GM18858 (cell line): ENCODE data around the gene EBF3.

Experiments used
- ATAC-seq: cut with Tn5 transposase; IDR thresholded peaks from one replicate; pipeline ENCODE4 v1.9.1; 2021; ENCODE audit not compliant: unreplicated experiment

EBF3 gene

DNA sequence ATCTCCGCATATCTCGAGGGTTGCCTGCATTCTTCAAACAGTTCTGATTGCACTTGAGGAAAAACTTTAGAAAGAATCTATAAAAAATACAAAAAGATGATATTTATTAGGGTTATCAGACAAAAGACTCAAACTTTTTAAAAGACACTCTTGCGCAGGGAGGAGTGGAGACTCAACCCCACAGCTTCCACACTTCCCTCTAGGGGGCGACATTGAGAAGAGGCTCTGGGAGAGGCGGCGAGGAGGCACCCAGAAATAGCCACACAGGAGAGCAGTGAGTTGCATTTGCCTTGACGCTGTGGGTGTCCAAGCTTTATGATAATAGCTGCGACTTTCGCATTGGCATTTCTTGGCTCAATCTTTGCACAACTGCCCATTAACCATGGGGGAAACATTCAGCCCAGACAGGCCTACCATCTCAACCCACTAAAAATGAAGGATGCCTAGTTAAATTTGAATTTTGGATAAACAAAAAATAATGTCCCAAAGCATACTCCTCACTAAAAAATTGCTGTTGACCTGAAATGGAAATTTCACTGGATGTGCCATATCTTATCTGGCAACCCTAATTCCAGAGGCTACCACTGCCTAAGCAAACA, 86.2 kb downstream of the EBF3 start:
- no peak for ATAC-seq

DNA sequence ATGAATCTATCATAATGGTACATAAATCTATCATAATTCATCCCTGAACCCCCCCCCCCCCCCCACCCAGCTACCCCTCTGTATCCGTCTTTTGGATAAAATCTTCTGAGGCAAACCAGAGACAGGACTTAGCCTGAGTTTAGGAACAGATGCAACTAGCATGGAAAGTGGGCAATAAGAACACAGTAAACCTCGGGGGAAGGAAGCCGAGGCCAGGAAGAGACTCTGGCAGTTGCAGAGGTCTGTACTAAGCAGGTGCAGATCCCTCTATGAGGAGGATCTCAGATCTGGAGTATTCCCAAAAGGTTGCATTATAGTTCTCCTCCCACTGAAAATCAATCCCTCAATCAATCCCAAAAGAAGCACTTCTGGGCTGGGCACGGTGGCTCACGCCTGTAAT, 87.2 kb downstream of the EBF3 start:
- ATAC-seq: no peak

DNA sequence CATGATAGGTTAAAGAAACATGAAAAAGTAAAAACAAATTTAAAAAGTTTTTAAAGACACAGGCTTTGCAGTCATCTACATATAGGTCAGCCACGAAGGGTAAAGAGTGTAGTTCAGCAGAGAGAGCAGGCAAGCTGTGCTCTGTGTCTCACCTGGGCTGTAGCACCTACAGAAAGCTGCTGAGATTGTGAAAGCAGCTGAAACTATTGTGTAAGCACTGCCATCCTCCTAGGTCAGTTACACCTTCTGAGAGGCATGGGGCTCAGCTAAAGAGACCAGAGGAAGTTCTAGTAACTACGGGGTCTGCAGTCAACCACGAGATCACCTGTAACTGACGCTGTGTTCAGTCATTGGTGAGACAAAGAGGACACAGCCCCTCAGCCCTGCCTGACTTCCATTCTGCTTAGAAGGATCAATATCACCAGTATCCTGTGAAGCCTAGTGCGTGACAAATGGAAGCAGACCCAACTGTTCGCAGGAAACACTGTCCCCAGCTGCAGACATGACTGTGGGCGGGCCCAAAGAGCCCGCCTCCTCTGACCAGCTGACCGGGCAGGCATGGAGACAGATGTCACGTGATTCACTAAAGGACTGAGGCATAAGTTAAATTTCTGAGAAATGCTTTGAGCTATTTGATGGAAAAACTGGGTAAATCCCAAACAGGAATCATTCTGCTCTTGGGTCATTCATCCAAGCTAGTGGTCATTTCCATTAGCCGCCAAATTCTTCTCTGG, 87.9 kb downstream of the EBF3 start:
- no peak for ATAC-seq

DNA sequence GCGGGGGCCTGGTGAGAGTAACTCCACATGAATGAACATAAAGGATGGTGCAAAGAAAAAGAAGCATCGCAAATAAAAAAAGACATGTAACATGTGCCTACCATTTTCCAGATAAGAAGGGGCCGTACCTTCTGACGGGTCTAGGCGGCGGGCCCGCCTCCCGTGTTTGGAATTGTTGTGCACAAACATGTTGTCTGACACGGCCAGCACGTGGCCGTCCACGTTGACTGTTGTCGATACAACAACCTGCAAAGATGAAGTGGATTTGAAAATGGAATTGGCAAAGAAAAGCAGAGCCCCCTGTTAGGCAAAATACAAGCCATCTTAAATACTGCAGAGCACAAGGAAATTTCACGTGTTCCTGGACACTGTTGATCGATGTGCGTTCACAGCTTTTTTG, 90.7 kb downstream of the EBF3 start:
- ATAC-seq: no peak

DNA sequence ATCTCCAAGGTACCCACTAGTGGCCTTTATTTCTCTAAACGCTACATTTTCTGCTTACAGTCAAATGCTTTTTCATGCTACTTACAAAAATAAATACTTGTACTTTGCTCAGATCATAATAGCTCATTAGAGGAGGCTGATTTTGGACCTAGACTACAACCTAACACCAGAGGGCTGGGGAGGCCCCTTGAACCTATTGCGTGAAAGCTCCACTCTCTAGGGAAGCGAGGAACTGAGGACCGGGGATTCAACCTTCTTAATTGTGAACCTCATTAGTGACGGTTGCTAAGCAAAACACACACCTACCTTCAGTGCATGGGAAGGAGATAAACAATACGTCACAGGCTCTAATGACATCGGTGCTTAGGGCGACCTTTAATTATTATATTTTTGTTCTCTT, 92.1 kb downstream of the EBF3 start:
- ATAC-seq: no peak

DNA sequence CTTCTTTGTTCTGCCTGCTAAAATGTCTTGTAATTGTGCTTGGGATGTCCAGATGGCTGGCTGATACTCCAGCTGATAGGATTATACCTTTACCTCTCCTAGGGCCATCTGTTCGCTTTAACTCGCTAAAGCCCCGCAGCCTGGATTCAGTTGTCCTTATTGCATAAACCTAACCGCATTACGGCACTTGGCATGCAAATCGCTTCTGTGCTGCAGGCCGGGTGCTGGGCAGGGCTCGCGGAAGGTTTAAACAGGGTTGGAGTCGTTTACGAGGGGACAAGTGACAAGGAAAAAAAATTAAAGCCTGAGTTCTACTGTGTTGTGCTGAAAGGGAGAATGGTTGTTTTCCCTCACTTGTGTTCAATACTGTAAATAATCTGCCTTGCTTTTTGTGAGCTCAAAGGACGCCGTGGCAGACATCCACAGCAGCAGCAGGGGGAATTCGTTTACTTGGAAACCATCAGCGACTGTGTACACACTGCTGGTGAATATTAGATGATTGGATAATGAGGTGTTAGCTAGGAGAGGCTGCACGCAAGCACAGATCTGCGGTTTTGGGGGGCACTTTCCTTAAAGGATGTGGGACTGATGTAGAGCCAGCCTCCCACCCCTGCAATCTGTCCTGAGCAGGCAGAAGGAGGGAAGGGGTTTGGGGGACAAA, 93.0 kb downstream of the EBF3 start:
- no peak for ATAC-seq

DNA sequence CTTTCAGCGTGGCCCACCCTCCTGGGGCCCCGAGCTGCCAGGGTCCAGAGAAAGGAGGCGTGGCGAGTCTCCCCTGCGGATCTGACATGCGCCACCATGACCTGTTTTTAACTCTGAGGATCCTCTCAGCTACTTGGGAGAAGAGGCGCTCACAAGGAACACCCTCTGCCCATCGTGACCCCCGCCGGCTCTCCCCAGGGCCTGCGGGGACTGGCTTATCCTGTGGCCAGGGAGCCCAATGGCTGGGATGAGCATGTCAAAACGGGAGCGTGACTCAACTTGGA, 93.7 kb downstream of the EBF3 start:
- no peak for ATAC-seq

DNA sequence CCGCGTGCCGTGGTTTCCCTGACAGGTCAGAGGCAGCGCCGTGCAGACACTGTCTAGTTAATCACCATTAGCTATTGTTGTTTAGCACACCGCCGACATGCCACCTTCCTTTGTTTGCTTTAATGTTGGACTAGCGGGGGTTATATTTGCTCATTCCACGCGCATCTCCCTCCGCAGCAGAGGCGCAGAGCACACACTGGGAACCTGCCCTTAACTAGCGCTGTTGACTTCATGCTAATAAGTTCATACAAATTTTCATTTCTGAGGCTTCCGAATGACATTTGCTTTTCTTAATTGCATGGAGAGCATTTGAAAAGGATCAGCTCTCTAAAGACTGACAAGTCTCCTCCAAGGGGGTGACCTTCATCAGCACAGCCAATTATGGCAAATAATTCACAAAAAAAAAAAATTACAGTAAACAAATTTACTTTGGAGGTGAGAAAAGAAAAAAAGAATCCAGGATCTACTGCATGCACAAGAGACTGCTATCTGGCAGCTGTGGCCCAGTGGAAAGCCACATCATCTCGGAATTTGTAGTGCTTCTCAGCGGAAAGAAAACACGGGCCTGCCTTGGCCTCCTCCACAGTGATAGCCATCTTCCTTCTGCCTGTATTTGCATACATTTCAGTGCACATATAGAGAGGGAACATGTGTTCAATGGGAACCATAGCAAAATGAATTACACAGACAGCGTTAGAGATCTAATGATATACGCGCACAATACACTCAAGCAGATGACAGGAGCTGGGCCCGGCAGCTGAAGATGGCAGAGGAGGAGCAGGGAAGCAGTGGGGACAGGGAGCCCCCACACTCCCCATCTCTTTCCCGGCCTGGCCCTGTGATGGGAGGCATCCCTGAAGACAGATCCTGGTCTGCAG, 94.2 kb downstream of the EBF3 start:
- ATAC-seq: no peak

DNA sequence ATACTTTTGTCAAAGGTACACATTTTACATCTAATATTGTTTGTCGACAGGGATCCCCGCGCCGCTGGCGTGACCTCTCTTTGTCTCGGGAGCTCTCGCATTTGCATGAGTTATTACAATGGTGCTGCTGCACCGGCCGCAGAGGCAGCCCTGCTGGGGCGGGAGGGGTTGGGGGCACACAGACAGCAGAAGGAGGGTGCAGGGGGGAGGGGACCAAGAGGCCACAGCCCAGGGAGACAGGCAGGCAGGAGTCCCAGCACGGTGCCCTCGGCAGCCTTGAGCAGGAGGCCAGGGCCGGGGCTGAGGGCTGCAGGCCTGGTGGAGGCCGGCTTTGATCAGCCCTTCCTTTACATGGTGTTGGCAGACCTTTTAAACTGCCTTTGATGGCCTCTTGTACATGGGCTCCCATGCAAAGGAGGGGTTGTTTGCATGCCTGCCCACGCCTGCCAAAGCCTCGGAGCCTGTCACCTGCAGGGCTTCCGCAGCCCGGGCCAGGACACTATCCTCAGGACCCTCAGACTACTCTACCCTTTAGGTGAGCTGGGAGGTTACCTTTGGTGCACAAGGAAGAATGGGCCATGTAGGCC, 95.5 kb downstream of the EBF3 start:
- no peak for ATAC-seq

DNA sequence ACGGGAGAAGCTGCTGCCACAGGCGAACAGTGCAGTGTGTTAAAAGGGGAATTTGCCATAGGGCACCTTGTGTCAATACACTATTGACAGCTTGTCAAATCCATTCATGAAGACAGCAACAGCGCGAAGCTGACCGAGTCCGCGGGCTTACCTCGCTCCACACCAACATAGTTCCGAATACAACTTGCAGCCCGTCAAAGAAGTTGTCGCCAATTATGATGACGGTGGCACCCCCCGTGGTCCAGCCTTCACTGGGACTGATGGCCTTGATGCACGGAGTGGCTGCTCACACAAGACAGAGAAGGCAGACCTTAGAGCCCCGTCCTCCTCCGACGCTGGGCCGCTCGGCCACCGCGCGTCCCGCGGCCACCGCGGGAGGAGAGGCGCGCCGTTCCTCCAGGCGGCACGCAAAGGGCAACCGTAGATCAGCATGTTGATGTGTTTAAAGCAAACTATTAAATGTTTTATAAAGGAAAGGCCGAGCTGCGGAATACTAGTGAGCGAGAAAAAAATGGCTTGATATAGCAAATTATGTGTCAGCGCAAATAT, 96.4 kb downstream of the EBF3 start:
- ATAC-seq: no peak

DNA sequence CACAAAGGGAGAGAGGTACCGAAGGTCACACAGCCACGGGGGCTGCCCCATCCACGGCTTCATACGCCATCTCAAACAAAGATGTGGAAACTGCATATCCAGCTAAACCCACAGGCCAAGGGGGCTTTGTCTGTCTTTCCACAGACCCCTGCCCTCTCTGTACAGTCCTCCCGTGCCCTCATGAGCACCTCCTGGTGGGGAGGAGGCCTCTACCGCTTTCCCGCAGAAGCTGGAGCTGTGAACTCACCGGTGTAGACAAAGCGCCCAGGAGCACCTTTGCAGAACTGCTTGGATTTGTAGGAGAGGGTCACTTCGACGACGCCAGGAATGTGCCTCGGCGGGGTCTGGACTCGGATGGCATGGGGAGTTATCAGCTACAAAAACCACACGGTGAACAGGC, 97.2 kb downstream of the EBF3 start:
- no peak for ATAC-seq

DNA sequence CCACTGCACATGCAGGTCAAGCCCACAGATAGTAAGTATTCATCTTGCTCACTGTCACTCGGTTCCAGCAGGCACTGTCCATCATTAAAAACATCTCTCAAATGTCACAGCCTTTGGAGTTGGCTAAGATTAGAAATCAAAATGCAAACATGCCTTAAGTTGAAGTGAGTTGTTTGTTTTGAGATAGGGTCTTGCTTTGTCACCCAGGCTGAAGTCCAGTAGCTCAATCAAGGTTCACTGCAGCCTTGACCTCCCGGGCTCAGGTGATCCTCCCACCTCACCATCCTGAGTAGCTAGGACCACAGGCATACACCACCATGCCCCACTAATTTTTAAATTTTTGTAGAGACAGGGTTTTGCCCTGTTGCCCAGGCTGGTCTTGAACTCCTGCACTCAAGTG, 98.1 kb downstream of the EBF3 start:
- ATAC-seq: no peak

DNA sequence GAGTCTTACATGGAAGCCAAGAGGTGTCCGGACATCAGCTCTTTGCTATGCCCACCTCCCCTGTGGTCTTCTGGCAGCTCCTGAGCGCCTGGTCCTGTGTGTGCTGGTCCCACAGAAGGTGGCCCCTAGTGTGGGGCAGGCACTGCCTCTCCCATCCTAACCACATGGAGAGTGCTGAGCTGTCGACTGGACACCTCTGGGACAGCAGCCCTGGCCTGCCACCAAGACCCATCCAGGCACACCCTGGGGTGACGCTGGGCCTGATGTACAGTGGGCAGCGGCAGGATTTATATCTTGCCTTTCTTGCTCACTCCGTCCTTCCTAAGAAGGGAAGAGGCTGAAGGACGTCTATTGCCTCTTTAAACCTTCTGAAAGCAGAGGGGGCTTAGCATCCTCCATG, 98.7 kb downstream of the EBF3 start:
- no peak for ATAC-seq

DNA sequence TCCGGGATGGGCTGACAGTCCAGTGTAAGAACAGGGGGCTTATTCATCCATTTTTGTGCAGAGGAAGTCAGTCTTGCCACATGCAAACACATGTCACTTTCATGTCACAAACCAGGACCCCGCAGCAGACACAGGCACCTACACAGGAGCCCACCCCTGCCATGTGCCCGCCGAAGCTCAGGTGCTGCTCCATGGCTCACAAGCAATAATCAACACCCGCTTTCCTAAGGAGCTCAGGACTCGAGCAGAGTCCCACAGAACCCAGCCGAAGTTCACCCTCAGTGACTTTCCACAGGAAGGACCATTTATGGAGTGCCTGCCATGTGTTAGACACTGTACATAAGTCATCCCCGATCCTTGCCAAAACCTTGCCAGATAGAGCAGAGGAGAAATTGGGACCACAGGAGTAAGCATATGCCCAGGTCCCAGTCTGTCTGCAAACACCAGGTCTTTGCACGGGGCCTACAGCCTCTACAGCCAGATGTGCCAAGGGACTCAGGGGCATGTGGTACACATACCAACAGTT, 99.4 kb downstream of the EBF3 start:
- ATAC-seq: no peak

DNA sequence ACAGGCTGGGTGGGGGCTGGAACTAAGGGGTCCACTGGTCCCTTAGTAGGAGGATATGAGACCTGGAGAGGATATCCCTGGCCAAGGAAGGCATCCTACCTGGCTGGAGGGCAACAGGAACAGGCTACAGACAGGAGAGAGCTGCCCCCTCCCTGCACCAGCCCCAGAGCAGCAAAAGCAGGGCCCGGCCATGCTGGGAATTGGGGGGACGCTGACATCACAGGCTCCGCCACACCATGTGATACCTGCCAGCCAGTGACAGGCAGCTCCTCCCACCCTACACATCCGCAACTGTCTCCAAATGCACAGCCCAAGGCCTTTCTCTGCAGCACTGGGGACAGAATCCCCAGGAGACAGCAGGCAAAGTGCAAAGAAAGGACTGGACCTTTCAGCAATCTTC, 100.0 kb downstream of the EBF3 start:
- ATAC-seq: no peak

DNA sequence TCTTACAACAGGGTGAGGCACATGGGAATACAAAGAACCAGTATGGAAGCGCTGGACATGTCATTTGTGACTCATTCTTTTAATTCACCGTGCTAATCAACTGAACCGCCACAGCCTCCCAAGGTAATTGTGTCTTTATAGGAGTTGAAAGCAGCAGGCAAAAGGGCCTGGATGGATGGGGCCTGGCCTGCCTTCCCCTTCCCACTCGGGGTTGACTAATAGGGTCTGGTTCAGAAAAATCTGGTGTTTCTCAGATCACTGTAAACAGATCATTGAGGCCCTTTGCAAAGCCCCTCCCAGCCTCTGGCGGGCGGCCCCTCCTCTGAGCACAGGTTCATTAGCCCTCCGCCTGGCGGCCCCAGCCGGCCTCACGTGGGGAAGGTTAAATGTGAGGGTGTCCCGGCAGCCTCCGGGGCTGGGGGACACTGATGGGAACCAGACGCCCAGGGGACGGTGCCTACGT, 100.8 kb downstream of the EBF3 start:
- no peak for ATAC-seq

DNA sequence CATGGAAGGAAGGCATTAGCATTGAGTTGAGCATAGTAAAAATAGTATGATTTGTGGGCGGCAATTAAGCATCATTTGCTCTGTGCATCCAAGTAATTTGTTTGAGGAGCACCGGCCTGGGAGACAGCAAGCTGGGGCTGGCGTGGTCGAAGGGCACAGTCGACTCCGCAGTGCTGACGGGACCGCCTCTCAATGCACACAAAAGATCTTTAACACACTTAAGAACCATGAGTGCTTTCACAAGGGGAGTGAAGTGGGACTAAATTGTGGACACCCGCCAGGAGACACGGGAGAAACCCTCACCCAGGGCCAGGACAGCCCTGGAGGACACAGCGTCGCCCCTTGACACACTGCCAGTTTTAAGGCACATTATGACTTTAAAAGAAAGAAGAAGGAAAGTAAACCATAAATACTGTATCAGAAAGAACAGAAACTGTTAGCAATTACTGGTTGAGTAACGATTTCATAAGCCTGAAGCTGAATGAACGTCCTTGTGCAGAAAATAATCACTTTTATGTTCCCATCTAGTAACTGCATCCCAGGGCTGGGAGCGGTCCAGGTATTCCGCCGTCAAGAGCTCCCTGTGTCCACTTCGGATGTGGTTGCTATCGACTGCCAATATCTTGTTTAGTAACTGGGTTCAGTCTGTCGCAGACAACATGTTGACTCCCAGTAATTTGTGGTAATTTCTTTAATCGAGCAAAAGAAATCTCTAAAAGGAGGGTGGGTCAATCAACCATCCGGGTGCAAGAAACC, 102.1 kb downstream of the EBF3 start:
- ATAC-seq: no peak

DNA sequence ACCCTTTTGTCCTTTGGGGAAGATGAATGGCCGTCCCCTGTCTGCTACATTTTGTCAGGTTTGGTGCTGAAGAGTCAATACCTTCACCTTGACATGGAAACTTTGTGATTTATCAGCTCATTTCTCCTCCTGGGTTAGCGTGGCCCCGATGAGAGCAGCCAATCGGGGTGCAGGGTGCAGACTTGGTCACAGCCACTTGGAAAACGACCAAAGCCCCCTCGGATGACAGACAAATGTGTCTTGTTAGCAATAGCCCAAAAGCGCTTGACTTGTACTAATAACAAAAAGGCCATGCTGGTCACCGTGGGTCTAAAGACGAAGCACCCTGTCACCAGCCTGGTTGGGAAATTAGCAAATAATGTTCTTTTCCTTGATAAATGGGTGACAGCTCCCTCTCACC, 103.7 kb downstream of the EBF3 start:
- ATAC-seq: no peak

DNA sequence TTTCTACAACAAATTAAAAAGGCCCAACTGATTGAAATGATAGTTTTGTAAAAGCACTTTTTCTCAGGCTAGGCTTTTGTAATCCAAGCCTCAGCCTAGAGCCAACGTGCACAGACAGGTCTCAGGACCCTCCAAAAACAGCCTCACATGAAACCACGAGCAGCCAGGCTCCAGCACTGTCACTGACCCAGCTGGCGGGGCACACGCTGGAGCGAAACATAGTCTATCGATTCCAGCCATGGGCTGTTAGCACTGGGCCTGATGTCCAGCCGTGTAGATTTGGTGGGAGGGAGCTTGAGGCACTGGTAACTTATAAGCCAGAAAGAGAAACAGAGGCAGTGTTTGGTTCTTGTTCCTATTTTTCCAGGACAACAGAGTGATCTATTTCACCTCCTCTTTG, 104.5 kb downstream of the EBF3 start:
- no peak for ATAC-seq
